HG03469 (cell line): ENCODE data around the gene GAREM2.
"Not testable (repeated sequence)": the region's sequence is repeated elsewhere in the genome, so short reads cannot be mapped to it uniquely, and the experiment has no call there.

Source experiments
- ATAC-seq: cut with Tn5 transposase; IDR thresholded peaks from one replicate; pipeline ENCODE4 v1.9.1; 2021; ENCODE audit warnings: mild to moderate bottlenecking, moderate library complexity, moderate number of reproducible peaks; ENCODE audit not compliant: unreplicated experiment

Gene GAREM2

GRCh38 chr2:26172871-26173775 is at the start of gene GAREM2:
TSS of gene GAREM2 (plus strand) at chr2:26173088. CDS start at chr2:26173221, 133 bp downstream.
- ATAC-seq = no peak

- no peak for ATAC-seq
Measured at GRCh38 chr2:26123426-26123825, 49.5 kb upstream of the GAREM2 start.

GRCh38 chr2:26126074-26126473 is 46.8 kb upstream of the GAREM2 start:
- ATAC-seq = no peak

- no peak for ATAC-seq
Measured at GRCh38 chr2:26128176-26128575, 44.7 kb upstream of the GAREM2 start.

- ATAC-seq = no peak
Measured at GRCh38 chr2:26130763-26131162, 42.1 kb upstream of the GAREM2 start.

GRCh38 chr2:26136451-26136850 is 36.4 kb upstream of the GAREM2 start:
- no peak for ATAC-seq

- ATAC-seq = no peak
Measured at GRCh38 chr2:26139269-26140183, 33.4 kb upstream of the GAREM2 start.

- ATAC-seq = no peak
Measured at GRCh38 chr2:26141145-26141769, 31.6 kb upstream of the GAREM2 start.

- ATAC-seq = no peak
Measured at GRCh38 chr2:26144031-26144430, 28.9 kb upstream of the GAREM2 start.

GRCh38 chr2:26144953-26145680 is 27.8 kb upstream of the GAREM2 start:
- no peak for ATAC-seq

GRCh38 chr2:26148501-26148900 is 24.4 kb upstream of the GAREM2 start:
- ATAC-seq = no peak

- no peak for ATAC-seq
Measured at GRCh38 chr2:26150243-26150642, 22.6 kb upstream of the GAREM2 start.

- no peak for ATAC-seq
Measured at GRCh38 chr2:26157580-26157979, 15.3 kb upstream of the GAREM2 start.

GRCh38 chr2:26161926-26162325 is 11.0 kb upstream of the GAREM2 start:
- no peak for ATAC-seq

GRCh38 chr2:26162963-26163362 is 9.9 kb upstream of the GAREM2 start:
- ATAC-seq = no peak

- no peak for ATAC-seq
Measured at GRCh38 chr2:26164231-26164630, 8.7 kb upstream of the GAREM2 start.

GRCh38 chr2:26164641-26165211 is 8.2 kb upstream of the GAREM2 start:
- no peak for ATAC-seq

- ATAC-seq = no peak
Measured at GRCh38 chr2:26165403-26165802, 7.5 kb upstream of the GAREM2 start.

- ATAC-seq = not testable (repeated sequence)
Measured at GRCh38 chr2:26166541-26166940, 6.3 kb upstream of the GAREM2 start.

- ATAC-seq = no peak
Measured at GRCh38 chr2:26168785-26169184, 4.1 kb upstream of the GAREM2 start.
